GM18909 (cell line): ENCODE measurements around the gene LYPD4.

Experiments used
- ATAC-seq: cut with Tn5 transposase; IDR thresholded peaks from one replicate; pipeline ENCODE4 v1.9.1; 2021; ENCODE audit warnings: mild to moderate bottlenecking; ENCODE audit not compliant: unreplicated experiment, poor library complexity

Gene LYPD4

DNA sequence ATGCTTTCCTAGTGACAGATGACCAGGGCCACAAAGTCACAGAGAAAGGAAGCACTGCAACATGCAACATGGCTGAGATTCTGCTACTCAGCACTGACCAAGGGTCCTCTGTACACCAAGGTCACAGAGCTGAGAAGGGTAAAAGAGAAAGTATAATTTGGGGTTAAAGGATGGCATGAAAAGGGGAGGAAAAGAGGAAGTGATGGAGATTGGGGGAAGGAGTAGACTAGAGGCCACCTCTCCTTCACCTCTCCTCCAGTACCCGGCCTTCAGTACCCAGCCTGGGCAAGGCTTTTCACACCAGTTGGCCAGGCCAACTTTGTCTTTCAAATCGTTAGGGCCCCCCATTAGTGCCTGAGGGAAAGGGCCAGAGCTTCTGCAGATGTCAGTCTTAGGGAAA is 9.3 kb upstream of the LYPD4 start:
- no peak for ATAC-seq

DNA sequence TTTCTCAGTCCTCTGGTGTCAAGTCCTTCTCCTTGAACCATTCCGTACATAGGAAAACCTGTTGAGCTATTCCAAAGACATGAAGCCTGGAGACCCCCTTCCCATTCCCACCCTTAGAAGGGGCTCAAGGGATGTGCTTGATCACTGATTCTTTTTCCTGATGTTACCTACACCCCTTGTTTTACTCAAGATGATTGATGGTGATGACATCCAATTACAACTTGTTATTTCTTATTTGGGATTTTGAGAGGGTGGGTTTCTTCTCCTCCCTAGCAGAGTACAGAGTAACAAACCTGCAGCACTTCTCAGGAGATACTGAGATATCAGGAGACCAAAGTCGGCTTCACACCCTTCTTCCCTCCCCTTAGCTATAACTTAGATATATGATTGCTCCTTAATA is 8.9 kb upstream of the LYPD4 start:
- ATAC-seq = no peak

DNA sequence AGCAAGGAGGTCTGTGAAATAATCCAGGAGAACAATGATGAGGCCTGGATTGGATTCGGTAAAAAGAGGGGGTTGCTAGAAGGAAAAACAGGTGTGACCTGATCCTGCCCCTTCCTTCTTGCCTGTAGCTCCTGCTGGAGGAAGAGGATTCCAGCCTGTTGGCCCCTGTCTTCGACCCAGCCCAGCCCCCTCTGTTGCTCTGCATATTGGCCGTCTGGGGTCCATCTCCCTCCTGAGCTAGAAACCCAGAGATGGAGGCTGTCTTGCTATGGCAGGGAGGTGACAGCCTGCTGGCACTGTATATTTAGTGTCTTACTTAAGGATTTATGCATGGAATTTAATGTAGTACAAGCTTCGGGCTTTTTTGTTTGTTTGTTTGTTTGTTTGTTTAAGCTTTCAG is 7.0 kb upstream of the LYPD4 start:
- no peak for ATAC-seq

DNA sequence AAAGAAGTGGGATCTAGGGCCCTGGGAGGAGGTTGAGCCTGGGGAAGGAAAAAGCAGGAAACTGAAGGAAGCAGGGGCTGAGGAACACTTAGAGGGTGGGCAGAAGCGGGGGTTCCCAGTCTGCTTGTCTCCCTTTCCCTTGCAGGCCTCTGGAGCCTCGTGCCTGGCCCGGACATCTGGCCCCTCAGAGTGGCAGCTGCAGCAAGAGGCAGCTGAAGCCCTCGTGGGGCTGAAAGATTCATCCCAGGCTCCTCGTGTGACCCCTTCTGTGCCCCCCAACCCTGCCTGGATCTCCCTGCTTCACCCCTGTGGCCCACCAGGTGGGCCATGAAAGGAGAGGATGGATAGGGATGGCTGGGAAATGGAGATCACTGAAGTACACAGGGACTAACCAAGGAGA is 5.9 kb upstream of the LYPD4 start:
- ATAC-seq = no peak

DNA sequence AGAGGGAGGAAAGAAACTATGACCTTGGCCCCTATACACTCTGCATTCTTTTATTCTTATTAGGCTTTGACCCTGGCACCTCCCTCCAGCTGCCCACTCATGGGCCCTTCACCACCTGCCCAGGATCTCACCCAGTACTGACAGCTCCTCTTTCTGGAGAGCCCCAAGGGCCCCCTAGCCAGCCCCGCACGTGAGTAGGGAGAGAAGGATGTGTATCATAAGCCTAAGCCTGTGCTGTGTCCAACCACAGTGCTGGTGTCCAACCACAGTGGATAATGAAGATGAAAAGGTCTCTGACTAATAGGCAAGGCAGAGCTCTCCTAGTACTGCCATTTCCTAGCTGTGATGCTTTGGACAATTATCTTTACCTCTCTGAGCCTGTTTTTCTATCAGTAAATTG is 4.6 kb upstream of the LYPD4 start:
- no peak for ATAC-seq

DNA sequence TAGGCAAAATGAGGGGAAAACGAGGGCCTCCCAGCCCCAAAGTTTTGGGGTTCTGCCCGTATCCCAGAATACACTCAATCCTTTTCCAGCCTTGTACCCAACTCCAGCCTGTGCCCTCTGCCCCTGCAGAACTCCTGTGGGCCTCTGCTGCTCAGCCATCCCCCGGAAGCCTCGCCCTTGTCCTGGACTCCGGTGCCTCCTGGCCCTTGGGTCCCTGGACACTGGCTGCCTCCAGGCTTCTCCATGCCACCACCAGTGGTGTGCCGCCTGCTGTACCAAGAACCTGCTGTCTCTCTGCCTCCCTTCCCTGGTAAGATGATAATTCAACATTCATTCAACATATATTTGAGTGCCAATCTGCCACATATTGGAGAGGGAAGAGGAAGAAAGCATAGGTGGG is 4.2 kb upstream of the LYPD4 start:
- ATAC-seq = no peak

DNA sequence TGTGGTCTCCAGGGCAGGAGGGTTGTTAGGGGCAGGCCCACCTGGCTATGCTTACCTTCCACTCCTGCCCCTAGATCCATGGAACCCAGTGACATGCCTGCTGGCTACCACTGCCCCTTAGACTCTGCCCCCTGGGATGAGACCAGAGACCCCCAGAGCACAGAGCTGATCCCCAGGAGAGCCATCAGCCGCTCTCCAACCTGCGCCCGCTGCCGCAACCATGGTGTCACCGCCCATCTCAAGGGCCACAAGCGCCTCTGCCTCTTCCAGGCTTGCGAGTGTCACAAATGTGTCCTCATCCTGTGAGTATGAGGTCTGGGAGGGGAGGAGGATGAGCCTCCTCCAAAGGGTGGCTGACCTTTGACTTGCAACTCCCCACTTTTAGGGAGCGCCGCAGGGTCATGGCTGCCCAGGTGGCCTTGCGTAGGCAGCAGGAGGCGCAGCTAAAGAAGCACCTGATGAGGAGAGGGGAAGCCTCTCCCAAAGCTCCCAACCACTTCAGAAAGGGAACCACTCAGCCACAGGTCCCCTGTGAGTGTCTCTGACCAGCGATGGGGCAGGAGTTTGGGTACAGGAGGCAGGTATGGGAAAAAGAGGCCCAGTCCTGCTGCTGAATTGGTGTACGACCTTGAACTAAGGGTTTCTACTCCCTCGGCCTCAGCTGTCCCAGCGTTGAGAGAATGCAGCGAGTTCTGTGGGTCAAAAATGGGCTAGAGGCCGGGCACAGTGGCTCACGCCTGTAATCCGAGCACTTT is 3.0 kb upstream of the LYPD4 start:
- ATAC-seq = no peak

DNA sequence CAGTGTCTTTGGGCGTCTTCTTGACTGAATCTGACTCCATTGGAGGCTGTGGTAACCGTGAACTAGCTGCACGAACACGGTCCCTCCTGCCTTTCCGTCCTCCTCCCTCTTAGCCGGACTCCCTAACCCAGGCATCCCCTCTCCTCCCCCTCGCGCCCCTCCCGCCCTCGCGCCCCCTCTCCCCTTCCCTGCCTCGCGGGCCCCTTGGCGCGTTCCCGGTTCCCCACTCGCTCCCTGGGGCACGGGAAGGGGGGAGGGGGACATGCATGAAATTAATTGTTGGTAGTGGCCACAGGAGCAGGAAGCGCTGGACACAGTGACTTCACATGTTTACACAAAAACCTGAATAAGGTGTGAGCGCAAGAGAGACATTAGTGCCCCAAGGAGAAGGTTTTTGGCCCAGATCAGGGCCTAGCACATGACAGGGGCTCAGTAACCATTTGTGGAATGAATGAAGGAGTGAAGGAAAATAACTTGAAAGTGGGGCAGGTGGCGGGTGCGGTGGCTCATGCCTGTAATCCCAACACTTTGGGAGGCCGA is 638 bp upstream of the LYPD4 start:
- no peak for ATAC-seq

DNA sequence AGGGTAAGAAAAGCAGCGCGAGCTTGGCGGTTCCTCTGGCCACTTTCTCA is 343 bp upstream of the LYPD4 start, which contains the start of gene DMRTC2:
Gene DMRTC2 (plus strand): TSS at position 42 of the 50 bp plus-strand sequence. CDS start 2,387 bp downstream, outside the sequence.
- no peak for ATAC-seq

DNA sequence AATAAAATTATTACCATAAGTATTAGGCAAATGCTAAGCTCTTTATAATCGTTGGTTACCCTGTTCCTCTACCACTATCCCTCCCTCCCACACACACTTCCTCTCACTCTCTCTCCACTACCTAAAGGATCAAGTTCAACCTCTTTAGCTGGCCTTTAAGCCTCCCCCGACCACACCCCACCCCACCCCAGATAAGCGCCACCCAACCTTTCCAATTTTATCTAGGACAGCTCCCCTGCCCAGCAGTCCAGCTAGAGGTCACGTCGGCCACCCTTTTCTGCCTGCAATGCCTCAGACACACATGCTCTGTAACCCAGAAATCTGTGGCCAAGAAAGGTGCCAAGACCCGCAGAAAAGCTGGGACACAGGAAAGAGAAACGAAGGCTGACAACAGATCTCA is 1.1 kb downstream of the LYPD4 start:
- no peak for ATAC-seq

DNA sequence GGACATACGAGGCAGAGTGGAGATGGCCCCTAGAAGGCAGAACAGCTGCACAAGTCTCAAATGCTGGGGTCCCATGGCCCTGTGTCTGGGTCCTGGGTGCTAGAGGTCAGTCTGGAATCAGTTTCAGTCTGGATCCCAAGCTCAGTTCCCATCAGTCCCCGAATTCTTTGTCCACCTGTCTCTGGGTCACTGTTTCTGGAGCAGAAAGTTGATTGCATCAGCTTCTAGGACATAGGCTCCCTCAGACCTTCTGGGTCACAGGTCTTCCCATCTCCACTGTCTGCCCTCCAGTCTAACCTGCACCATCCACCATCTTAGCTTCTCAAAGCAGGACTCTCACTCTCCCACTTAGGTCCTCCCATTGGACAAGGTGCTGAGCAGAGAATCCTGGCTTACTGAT is 5.3 kb downstream of the LYPD4 start:
- no peak for ATAC-seq

DNA sequence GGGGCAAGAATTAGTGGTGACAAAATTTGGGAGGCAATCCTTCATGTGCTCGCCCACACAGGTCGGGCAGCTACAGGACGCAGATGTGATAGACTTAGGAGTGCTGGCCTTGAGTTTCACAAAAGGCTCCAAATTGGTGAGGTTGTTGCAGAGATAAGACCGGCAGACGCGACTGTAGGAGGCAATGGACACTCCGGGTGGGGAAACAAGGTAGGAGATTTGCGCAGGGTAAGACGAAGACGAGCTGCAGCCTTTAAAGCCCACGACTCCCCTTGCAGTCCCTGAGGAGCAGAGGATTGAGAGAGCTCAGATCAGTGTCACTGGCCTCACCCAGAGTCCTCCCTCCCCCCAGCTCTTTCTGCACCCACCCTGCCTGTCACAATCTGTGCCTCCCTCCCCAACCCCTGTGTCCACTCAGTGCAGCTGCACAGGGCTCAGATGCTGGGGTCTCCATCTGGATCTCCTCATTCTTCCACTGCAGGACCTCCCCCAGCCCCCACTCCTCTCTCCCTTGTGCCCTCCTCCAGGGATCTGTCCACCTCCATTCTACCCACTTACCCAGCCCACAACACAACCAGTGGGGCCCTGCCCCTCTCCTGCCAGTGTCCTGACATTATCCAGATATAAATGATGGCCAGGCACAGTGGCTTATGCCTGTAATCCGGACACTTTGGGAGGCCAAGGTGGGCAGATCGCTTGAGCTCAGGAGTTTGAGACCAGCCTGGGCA is 6.3 kb downstream of the LYPD4 start:
- no peak for ATAC-seq

DNA sequence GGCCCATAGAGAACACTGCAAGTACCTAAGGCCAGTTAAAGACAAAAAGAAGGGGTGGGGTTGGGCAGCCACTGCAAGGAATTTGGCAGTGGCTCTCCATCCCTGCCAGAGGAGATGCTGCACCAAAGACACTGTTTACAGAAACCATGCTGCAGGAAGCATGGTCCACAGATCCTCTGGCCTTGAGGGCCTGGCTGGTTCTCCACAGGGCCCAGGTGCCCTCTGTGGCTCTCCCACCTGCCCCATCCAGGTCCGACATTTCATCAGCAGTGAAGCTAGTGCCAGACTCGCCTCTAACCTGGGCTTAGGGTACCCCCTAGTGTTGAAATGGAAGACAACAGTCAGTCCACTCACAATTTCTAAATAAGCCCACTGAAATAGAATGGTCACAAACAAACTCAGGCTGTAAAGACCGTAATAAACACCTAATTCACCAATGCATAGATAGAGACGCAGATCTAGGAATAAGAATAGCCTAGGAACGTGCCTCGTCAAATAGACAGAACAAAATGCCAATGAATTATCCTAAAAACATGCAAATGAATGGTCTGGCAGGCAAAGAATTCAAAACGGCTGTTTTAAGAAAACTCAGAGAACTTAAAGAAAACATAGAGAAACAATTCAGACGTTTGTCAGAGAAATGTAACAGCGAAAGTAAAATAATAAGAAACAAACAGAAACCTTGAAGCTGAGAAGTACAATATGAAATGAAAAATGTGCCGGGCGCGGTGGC is 23.3 kb downstream of the LYPD4 start:
- ATAC-seq = no peak

DNA sequence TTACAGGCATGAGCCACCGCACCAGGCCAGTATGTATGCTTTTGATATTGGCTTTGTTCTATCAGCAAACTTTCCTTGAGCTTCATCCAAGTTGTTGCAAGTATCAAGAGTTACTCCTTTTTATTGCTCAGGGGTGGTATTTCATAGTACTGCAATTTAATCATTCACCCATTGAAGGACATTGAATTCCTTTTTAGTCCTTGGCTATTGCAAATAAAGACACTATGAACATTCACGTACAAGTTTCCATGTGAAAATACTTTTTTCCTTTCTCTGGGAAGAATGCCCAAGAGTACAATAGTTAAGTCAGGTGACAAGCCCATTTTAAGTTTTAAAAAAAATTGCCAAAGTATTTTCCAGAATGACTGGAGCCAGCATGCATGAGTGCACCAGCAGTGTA is 27.7 kb downstream of the LYPD4 start:
- no peak for ATAC-seq

DNA sequence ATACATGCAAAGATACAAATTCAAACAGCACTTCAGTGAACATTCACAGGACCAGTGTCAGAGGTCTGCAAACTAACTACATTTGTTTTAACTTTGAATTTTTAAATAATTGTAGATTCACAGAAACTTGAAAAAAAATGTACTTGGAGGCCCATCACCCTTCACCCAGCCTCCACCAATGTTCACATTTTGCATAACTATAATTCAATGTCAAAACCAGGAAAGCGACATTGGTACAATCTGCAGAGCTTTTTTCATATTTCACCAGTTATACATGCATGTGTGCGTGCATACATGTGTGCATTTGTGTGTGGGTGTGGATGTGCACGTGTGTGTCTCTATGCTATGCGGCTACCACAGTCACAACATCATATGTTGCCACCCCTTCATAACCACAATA is 29.2 kb downstream of the LYPD4 start:
- no peak for ATAC-seq

DNA sequence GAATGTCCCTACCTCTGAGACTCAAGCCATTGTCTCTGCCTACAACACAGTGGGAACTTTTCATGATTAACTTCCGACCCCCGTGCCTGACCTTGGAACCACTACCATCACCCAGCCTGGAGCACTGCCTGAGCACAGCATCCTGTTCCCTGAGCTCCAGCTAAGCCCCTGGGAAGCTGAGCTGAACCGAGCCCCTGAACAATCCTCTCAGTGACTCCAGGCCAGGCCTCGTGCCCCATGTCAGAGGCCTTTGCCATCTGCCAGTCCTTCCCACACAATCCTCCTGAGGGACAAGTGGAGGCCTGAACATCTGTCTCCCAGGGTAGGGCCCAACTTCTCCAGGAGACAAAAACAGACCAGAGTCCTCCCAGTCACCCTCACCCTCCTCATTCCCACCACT is 30.6 kb downstream of the LYPD4 start:
- no peak for ATAC-seq

DNA sequence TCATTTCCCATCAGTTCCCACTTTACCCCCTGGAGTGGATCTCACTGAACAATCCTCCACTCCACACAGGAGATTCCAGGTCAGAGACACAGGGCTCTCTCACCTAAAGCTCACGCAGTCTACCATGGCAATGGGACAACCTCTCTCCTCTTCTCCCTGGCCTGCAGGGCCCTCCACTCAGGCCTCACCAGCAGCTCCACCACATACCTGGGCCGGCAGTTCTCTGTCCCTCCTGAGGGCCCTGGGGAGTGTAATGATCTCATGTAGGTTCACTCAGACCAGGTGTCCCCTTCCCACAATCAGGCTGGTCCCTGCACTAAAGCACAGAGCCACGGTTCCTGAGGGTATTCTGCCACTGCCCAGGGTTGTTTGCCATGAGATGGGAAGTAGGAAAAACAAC is 32.5 kb downstream of the LYPD4 start:
- no peak for ATAC-seq

DNA sequence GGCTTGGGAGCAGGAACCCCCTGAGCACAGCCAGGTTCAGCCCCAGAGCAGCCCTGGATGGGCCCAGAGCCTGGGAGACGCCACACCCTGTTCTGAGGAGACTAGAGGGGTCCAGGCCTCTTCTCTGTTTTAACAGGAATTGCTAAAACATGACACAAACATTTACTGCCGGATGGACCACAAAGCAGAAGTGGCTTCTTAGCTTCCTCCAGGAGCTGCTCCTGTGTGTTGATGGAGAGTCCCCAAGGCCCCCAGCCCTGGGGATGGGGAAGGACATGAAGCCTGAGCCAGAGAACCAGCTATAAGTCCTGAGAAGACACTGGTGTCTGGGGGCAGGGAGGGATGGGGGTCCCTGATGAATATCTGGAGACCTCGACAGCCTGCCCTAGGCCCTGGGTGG is 33.4 kb downstream of the LYPD4 start:
- ATAC-seq = no peak

DNA sequence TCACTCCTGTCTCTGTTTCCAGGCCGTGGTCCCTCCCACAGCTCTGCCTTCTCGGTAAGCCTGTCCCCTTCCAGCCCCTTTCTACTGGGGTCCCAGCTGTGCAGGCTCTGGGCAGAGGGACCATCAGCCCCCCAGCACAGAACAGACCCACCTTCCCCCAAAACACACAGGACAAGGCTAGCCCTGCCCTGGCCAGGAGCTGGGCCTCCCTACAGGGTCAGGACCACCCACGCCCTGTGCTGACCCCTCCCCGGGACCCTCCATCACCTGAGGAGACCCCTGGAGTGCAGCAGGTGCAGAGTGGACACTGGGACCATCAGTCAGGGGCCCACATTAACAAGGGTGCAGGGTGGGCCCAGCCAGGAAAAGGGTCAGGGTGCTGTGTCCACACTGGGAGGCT is 34.2 kb downstream of the LYPD4 start:
- ATAC-seq = no peak

DNA sequence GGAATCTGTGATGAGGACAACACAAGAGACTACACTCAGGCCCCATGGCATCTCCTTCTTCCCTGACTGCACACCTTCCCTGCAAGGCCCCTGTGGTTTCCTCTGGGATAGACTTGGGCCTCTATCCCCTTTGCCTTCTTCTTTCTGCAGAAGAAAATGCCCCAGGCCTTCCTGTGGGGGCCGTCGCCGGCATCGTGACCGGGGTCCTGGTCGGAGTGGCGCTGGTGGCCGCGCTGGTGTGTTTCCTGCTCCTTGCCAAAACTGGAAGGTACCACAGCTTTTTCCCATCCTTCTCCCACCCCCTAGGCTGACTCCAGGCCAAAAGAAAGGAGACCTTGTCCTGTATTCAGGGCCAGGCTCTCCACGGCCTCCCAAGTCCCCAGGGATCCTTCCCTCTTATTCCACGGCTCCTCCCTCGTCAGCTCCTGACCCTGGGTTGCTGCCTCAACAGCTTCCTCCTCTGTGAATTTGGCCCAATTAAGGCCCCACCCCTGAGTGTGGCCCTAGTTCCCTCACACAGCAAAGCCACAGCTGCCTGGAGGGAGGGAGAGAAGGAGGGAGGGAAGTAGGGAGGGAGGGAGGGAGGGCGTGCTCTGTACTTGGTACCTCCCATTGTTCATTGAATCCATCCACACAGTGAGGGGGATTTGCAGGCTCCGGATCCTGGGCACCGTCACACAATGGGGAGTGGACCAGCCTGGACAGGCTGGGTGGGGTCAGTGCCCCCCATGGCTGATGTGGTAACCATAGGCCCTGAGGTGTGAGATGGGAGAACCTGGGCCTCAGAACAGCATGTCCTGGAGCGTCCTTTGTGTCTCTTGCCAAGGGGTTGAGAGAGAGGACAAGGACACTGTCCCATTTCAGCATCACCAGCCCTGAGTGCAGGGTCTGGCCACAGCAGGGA is 35.6 kb downstream of the LYPD4 start:
- no peak for ATAC-seq

DNA sequence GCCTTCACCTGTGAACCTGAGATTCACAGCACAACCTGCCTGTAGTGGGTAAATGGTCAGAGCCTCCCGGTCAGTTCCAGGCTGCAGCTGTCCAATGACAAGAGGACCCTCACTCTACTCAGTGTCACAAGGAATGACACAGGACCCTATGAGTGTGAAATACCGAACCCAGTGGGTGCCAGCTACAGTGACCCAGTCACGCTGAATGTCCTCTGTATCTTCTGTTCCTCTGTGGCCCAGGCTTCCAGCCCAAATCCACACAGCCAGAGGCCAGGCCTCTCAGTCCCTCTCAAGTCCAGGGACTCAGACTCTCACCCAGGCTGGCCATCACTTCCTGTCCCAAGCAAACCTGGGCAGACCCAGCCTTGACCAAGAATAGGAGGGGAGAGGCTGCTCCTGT is 37.3 kb downstream of the LYPD4 start:
- ATAC-seq = no peak
